Inflammatory macrophage treated with lipopolysaccharide for 4 hours (primary cell): ENCODE measurements around the gene UNC93A.
"Not testable (repeated sequence)": the region's sequence is repeated elsewhere in the genome, so short reads cannot be mapped to it uniquely, and the experiment has no call there.

Experiments used
- DNase-seq: peaks from one replicate; pipeline ENCODE4 v3.0.0-alpha.2; 2020

Gene UNC93A

GRCh38 chr6:167294651-167295494, 3.8 kb downstream of the UNC93A start:
- DNase-seq: no peak

- no peak for DNase-seq
Measured at GRCh38 chr6:167295495-167296292, 4.6 kb downstream of the UNC93A start.

GRCh38 chr6:167296293-167296690, 5.2 kb downstream of the UNC93A start:
- no peak for DNase-seq

GRCh38 chr6:167296902-167297301, 5.8 kb downstream of the UNC93A start:
- no peak for DNase-seq

- DNase-seq: no peak
Measured at GRCh38 chr6:167298127-167298526, 7.0 kb downstream of the UNC93A start.

GRCh38 chr6:167299641-167300308, 8.7 kb downstream of the UNC93A start:
- no peak for DNase-seq

GRCh38 chr6:167300902-167301777, 10.0 kb downstream of the UNC93A start:
- DNase-seq: no peak

- DNase-seq: no peak
Measured at GRCh38 chr6:167302074-167302473, 11.0 kb downstream of the UNC93A start.

GRCh38 chr6:167302796-167303195, 11.7 kb downstream of the UNC93A start:
- no peak for DNase-seq

- DNase-seq: no peak
Measured at GRCh38 chr6:167303675-167304625, 12.8 kb downstream of the UNC93A start.

GRCh38 chr6:167304912-167305311, 13.8 kb downstream of the UNC93A start:
- DNase-seq: no peak

GRCh38 chr6:167305796-167306195, 14.7 kb downstream of the UNC93A start:
- no peak for DNase-seq

- DNase-seq: no peak
Measured at GRCh38 chr6:167306401-167306998, 15.4 kb downstream of the UNC93A start.

GRCh38 chr6:167307342-167307955, 16.3 kb downstream of the UNC93A start:
- no peak for DNase-seq

GRCh38 chr6:167308207-167308606, 17.1 kb downstream of the UNC93A start:
- DNase-seq: no peak

GRCh38 chr6:167309355-167310192, 18.5 kb downstream of the UNC93A start:
- DNase-seq: not testable (repeated sequence)

- no peak for DNase-seq
Measured at GRCh38 chr6:167311286-167311685, 20.2 kb downstream of the UNC93A start.

- not testable (repeated sequence) for DNase-seq
Measured at GRCh38 chr6:167311691-167312090, 20.6 kb downstream of the UNC93A start.

GRCh38 chr6:167314180-167314821, 23.2 kb downstream of the UNC93A start:
- no peak for DNase-seq
